Measurements from ENCODE around the gene SVEP1.

- TF ChIP-seq, protein P1, sequence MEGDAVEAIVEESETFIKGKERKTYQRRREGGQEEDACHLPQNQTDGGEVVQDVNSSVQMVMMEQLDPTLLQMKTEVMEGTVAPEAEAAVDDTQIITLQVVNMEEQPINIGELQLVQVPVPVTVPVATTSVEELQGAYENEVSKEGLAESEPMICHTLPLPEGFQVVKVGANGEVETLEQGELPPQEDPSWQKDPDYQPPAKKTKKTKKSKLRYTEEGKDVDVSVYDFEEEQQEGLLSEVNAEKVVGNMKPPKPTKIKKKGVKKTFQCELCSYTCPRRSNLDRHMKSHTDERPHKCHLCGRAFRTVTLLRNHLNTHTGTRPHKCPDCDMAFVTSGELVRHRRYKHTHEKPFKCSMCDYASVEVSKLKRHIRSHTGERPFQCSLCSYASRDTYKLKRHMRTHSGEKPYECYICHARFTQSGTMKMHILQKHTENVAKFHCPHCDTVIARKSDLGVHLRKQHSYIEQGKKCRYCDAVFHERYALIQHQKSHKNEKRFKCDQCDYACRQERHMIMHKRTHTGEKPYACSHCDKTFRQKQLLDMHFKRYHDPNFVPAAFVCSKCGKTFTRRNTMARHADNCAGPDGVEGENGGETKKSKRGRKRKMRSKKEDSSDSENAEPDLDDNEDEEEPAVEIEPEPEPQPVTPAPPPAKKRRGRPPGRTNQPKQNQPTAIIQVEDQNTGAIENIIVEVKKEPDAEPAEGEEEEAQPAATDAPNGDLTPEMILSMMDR (IDR thresholded peaks at IDR 0.05 in 8 of 11, conservative IDR thresholded peaks at IDR 0.05 in 3 of 11), result peak in 4 of 11 experiments; percentile 1 to 35 (median 30)
- no peak for TF ChIP-seq POLR2A (IDR thresholded peaks at IDR 0.05)
Observed at GRCh38 chr9:110452227-110452801, 127.2 kb downstream of the SVEP1 start.
